CD4-positive, alpha-beta T cell (primary cell): Measurements from ENCODE around the gene F5. TPM values are rescaled to one million over a fixed set of nuclear protein-coding genes. Genes with fewer than 3 reads are reported as not detected.

ENCODE experiments used
- ATAC-seq: fragments of 200-7000 bp; cut with Tn5 transposase; one replicate; pipeline ENCODE4 v1.10.0; 2022; ENCODE audit warnings: mild to moderate bottlenecking; ENCODE audit not compliant: poor library complexity
- CTCF ChIA-PET: fragments of 350-600 bp; sonication (Branson Sonifier 250); formaldehyde crosslinking; loops from one replicate; lab custom pipeline; 2021; ENCODE audit warnings: antibody characterized with exemption, inconsistent platforms; lab: Charles Lee
- POLR2A ChIA-PET: fragments of 350-600 bp; sonication (Branson Sonifier 250); formaldehyde crosslinking; loops from one replicate; lab custom pipeline; 2021; ENCODE audit warnings: antibody characterized with exemption, inconsistent platforms; lab: Charles Lee
- DNase-seq, 14 experiments: peaks; one replicate each; pipeline ENCODE4 v3.0.0-alpha.2; 2013 to 2020; ENCODE audit warnings: mixed read lengths in 2 of 14
- H3K27ac ChIP-seq, 2 donors: one replicate each; pipeline versions ENCODE4 v1.5.1 to v1.7.0; 2013; ENCODE audit warnings: low read length in 2 of 2, low read depth in 1 of 2, mild to moderate bottlenecking in 1 of 2
- H3K27me3 ChIP-seq, 2 experiments: 1 replicate in 1 of 2; 2 replicates in 1 of 2; pipeline versions ENCODE4 v1.6.1 to v1.7.0; 2013; ENCODE audit warnings: low read length in 2 of 2, control low read depth in 1 of 2, mild to moderate bottlenecking in 1 of 2, moderate library complexity in 1 of 2; ENCODE audit not compliant: insufficient read depth in 2 of 2, control insufficient read depth in 1 of 2
- H3K36me3 ChIP-seq: one replicate; pipeline ENCODE4 v1.6.1; 2013; ENCODE audit warnings: low read length, control low read depth; ENCODE audit not compliant: insufficient read depth
- H3K4me1 ChIP-seq: one replicate; pipeline ENCODE4 v1.6.1; 2013; ENCODE audit warnings: low read length, control low read depth; ENCODE audit not compliant: insufficient read depth
- H3K4me3 ChIP-seq: one replicate; pipeline ENCODE4 v1.5.1; 2013; ENCODE audit warnings: mild to moderate bottlenecking, low read length, moderate library complexity
- H3K9me3 ChIP-seq, 2 experiments: 1 replicate in 1 of 2; 2 replicates in 1 of 2; pipeline versions ENCODE4 v1.6.1 to v1.7.0; 2013; ENCODE audit warnings: low read length in 2 of 2, mild to moderate bottlenecking in 2 of 2, control low read depth in 1 of 2, moderate library complexity in 1 of 2; ENCODE audit not compliant: control insufficient read depth in 1 of 2, insufficient read depth in 1 of 2
- H3K27ac Mint-ChIP-seq: one replicate; pipeline ENCODE4 v1.8.0; 2020; ENCODE audit warnings: mixed read lengths
- H3K27me3 Mint-ChIP-seq: one replicate; pipeline ENCODE4 v1.8.0; 2021; ENCODE audit warnings: mixed read lengths
- H3K36me3 Mint-ChIP-seq: one replicate; pipeline ENCODE4 v1.8.0; 2021; ENCODE audit warnings: low read depth, mixed read lengths
- H3K4me1 Mint-ChIP-seq: one replicate; pipeline ENCODE4 v1.8.0; 2021; ENCODE audit warnings: low read depth, mixed read lengths
- H3K4me3 Mint-ChIP-seq: one replicate; pipeline ENCODE4 v1.8.0; 2020; ENCODE audit warnings: mild to moderate bottlenecking, mixed read lengths
- H3K9me3 Mint-ChIP-seq: one replicate; pipeline ENCODE4 v1.8.0; 2020; ENCODE audit warnings: mixed read lengths
- CTCF ChIP-seq: fragments of 200-600 bp; IDR thresholded peaks from one replicate; pipeline ENCODE4 v1.8.0; 2022; ENCODE audit warnings: antibody characterized with exemption, mild to moderate bottlenecking
- intact Hi-C, 2 experiments: fragments of 100-400 bp; cut with DNase I in 1 of 2; cut with micrococcal nuclease in 1 of 2; formaldehyde crosslinking; loops; one replicate each; pipeline versions ENCODE4 v1.15.1 to v1.9.0; 2023 to 2025; cut with DNase I, micrococcal nuclease
- total RNA-seq, 174 experiments: library from RNA in 2 of 174; stranded (reverse) in 2 of 174; gene quantifications; one replicate each; pipeline ENCODE4 v1.2.3 and lab custom pipeline; 2021 to 2026

Gene F5
- total RNA-seq, 2 experiments from 2014 or later, result 5.4 to 6.2 TPM

GRCh38 chr1:169618367-169618766 lies 32.1 kb upstream of the F5 start:
- no peak overlapping the region for H3K4me3 Mint-ChIP-seq
- H3K4me3 ChIP-seq, result no peak overlapping the region
- H3K36me3 Mint-ChIP-seq, result no peaks in the 10 kb centered on the region
- TF ChIP-seq CTCF, result no peak
- H3K4me1 ChIP-seq, result peaks cover 5% of the 10 kb centered on the region
- ChIA-PET POLR2A (no interaction called here), CTCF (no interaction called here)
- intact Hi-C loops, result no loop called here
- H3K4me1 Mint-ChIP-seq, result peaks cover 52% of the 10 kb centered on the region
- H3K27me3 ChIP-seq, result no peaks in the 10 kb centered on the region
- no peaks in the 10 kb centered on the region for H3K27me3 Mint-ChIP-seq
- H3K9me3 ChIP-seq, result no peaks in the 10 kb centered on the region
- H3K36me3 ChIP-seq, result no peaks in the 10 kb centered on the region
- no peaks in the 10 kb centered on the region for H3K9me3 Mint-ChIP-seq
- DNase-seq (no peak), ATAC-seq (no peak)
- no peak overlapping the region for H3K27ac Mint-ChIP-seq
- H3K27ac ChIP-seq, result no peak overlapping the region

- Mint-ChIP-seq H3K27ac (no peak overlapping the region), H3K36me3 (no peaks in the 10 kb centered on the region), H3K4me3 (no peak overlapping the region), H3K27me3 (no peaks in the 10 kb centered on the region), H3K4me1 (peaks cover 48% of the 10 kb centered on the region), H3K9me3 (no peaks in the 10 kb centered on the region)
- Histone ChIP-seq H3K27ac (no peak overlapping the region), H3K9me3 (no peaks in the 10 kb centered on the region), H3K4me3 (no peak overlapping the region), H3K27me3 (no peaks in the 10 kb centered on the region), H3K36me3 (no peaks in the 10 kb centered on the region), H3K4me1 (no peaks in the 10 kb centered on the region)
- ATAC-seq (no peak), DNase-seq (no peak)
- intact Hi-C loops, result no loop called here
- ChIA-PET POLR2A (interaction anchor here (1.1 to 1.5 kb wide), 2 partner anchors 13 to 77 kb away, joined by 3 to 7 read pairs; no protein-coding TSS in a partner anchor), CTCF (interaction anchor here (0.6 to 2.3 kb wide), 3 partner anchors 14 to 96 kb away, joined by 3 to 5 read pairs (median 3); no protein-coding TSS in a partner anchor)
- no peak for TF ChIP-seq CTCF
Measured at GRCh38 chr1:169615803-169616202, 29.5 kb upstream of the F5 start.

- no peaks in the 10 kb centered on the region for H3K9me3 ChIP-seq
- H3K36me3 Mint-ChIP-seq, result no peaks in the 10 kb centered on the region
- peaks cover 67% of the 10 kb centered on the region for H3K4me1 Mint-ChIP-seq
- H3K27me3 ChIP-seq, result no peaks in the 10 kb centered on the region
- no peaks in the 10 kb centered on the region for H3K36me3 ChIP-seq
- no peaks in the 10 kb centered on the region for H3K27me3 Mint-ChIP-seq
- H3K27ac ChIP-seq, result no peak overlapping the region
- no peaks in the 10 kb centered on the region for H3K9me3 Mint-ChIP-seq
- no peak overlapping the region for H3K4me3 Mint-ChIP-seq
- DNase-seq (no peak), ATAC-seq (no peak)
- no peak overlapping the region for H3K27ac Mint-ChIP-seq
- intact Hi-C loops, result loop anchor here in 1 of 2 experiments (5.0 kb wide), 2 partner anchors 36 to 71 kb away; no protein-coding TSS in a partner anchor
- no peak for TF ChIP-seq CTCF
- POLR2A ChIA-PET, result interaction anchor here (0.6 to 0.7 kb wide), 3 partner anchors 80 to 83 kb away, joined by 3 to 4 read pairs (median 3); no protein-coding TSS in a partner anchor
- peaks cover 11% of the 10 kb centered on the region for H3K4me1 ChIP-seq
- H3K4me3 ChIP-seq, result no peak overlapping the region
- CTCF ChIA-PET, result interaction anchor here (1.2 kb wide), 1 partner anchor 101 kb away, joined by 3 read pairs; no protein-coding TSS in a partner anchor
Measured at GRCh38 chr1:169610858-169611257, 24.6 kb upstream of the F5 start.
